Fibroblast of skin of left quadriceps (primary cell): ENCODE results near the gene OPTC.
A peak's percentile ranks its signal among the peaks of the same experiment; 100 is the strongest.
"Not testable (repeated sequence)": the region's sequence is repeated elsewhere in the genome, so short reads cannot be mapped to it uniquely, and the experiment has no call there.

Source experiments
- DNase-seq, 2 experiments: peaks; one replicate each; pipeline ENCODE4 v3.0.0-alpha.2; 2013; ENCODE audit warnings: low read depth in 2 of 2

The OPTC gene

GRCh38 chr1:203465146-203465798 is 28.7 kb upstream of the OPTC start:
- no peak for DNase-seq

- DNase-seq = no peak
These were observed 28.0 kb upstream of the OPTC start for GRCh38 chr1:203465948-203466347.

GRCh38 chr1:203466906-203467549 is 26.9 kb upstream of the OPTC start:
- not testable (repeated sequence) for DNase-seq

GRCh38 chr1:203467550-203467921 is 26.4 kb upstream of the OPTC start:
- no peak for DNase-seq

GRCh38 chr1:203468326-203468725 is 25.6 kb upstream of the OPTC start:
- DNase-seq = no peak

GRCh38 chr1:203470240-203470639 is 23.7 kb upstream of the OPTC start:
- DNase-seq = no peak

- DNase-seq = no peak
These were observed 22.1 kb upstream of the OPTC start for GRCh38 chr1:203471841-203472240.

GRCh38 chr1:203473281-203473680 is 20.7 kb upstream of the OPTC start:
- no peak for DNase-seq

GRCh38 chr1:203473781-203474305 is 20.1 kb upstream of the OPTC start:
- DNase-seq = no peak

- DNase-seq = peak in 1 of 2 experiments; percentile 25
These were observed 18.7 kb upstream of the OPTC start, which contains the start of gene PRELP for GRCh38 chr1:203475012-203475981. Gene PRELP, plus strand, starts transcription at chr1:203475806. Its CDS starts 7,379 bp downstream, at chr1:203483185.

- DNase-seq = no peak
These were observed 17.6 kb upstream of the OPTC start for GRCh38 chr1:203476216-203476814.

GRCh38 chr1:203477748-203478147 is 16.2 kb upstream of the OPTC start:
- no peak for DNase-seq

GRCh38 chr1:203478231-203478630 is 15.7 kb upstream of the OPTC start:
- DNase-seq = no peak

GRCh38 chr1:203478986-203479385 is 15.0 kb upstream of the OPTC start:
- DNase-seq = no peak

- DNase-seq = no peak
These were observed 14.3 kb upstream of the OPTC start for GRCh38 chr1:203479646-203480045.

GRCh38 chr1:203480084-203480483 is 13.9 kb upstream of the OPTC start:
- DNase-seq = peak in 1 of 2 experiments; percentile 43

GRCh38 chr1:203480525-203481084 is 13.3 kb upstream of the OPTC start:
- DNase-seq = peak; percentile 85 to 87

- DNase-seq = no peak
These were observed 12.8 kb upstream of the OPTC start for GRCh38 chr1:203481196-203481595.

GRCh38 chr1:203486618-203487370 is 7.2 kb upstream of the OPTC start:
- no peak for DNase-seq

GRCh38 chr1:203488539-203488938 is 5.4 kb upstream of the OPTC start:
- no peak for DNase-seq

- no peak for DNase-seq
These were observed 3.3 kb upstream of the OPTC start for GRCh38 chr1:203490607-203491006.
